ENCODE results near the gene FRY.
"Not testable (repeated sequence)": the region's sequence is repeated elsewhere in the genome, so short reads cannot be mapped to it uniquely, and the experiment has no call there.

The FRY gene

GRCh38 chr13:32041429-32041828 is 9.9 kb downstream of the FRY start:
- no peak for DNase-seq

DNA sequence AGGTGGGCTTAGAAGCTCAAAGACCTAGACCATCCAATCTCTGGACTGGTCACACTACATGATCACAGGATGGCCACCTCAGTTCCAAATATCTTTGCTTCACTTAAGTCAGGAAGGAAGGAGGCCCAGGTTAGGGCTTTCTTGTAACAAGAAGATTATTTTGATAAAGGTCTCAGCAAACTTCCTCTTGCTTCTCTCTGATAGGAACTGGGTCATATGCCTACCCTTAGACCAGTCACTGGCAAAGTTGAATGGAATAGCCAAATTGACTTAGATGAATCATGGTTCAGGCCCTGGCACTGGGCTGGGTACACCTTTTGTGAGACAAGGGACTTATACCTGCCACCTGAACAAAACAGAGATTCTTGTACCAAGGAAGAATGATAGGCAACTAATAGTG is 11.0 kb downstream of the FRY start:
- DNase-seq, result no peak

DNA sequence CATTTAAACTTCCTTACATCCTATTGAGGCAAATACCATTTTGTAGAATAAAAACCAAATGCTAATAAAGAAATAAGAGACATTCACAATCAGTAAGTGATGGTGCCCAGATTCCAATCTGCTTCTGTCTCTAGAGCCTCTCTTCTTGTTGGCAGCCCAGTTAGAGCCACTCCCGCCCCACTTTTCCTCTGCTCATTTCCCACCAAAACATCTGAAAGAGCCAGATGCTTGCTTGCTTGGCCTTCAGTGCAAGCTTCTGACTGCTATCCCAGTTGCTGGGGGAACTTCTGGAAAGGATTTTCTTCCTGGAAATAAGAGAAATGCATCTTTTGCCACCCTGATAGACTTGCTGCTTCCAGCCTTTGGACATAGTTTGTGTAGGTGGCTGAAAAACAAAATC is 12.9 kb downstream of the FRY start:
- no peak for DNase-seq

DNA sequence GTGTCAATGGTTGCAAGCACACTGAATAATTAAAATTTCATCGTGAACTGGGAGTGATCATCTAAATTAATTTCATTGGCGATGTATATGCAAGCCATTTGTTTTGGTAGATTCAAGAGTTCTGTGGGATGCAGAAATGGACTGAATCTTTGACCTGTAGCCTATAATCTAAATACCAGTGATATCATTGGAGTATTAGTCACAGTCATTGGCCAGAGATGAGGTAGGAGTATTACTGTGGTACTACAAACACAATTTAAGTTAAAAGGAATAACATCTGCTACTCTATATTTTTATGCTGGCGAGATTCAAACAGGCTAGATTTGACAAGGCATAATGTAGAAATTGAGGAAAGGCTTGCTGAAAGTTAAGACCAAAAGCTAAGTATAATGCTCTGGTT is 14.0 kb downstream of the FRY start:
- no peak for DNase-seq

DNA sequence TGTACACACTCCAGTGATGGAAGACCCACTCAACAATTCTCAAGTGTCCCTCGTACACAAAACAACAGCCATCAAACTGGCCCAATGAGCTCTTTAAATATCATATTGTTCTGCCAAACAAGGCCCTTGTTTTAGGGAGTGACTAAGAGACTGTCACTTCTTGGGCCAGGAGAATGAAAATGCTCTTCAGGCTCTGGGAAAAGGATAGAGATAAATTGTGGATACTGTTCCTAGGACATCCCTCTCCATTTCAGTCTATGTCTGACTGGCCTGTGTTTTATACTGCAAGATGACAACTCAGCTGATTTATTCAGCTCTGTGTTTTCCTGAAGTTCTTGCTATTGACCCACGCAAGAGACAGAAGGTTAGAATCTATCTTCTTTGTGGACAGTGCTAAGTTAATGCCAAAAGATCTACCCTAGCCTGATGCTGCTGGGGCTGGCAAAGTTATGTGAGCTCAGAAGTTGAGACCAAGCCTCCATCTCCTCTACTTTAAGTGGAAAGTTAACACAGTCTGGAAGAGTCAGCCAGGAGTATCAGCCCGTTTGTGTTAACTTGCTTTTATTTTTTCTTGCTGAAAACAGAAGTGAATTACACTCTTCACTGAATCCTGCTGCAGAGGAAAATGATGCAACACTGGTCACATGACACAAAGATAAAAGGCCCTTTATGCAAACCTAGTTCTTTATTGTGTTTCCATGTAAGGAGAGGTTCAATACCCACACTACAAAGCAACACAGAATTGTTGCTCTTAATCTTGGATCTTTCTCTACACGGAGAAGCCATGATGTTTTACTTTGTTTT is 14.6 kb downstream of the FRY start:
- DNase-seq, result no peak

GRCh38 chr13:32047088-32047487 is 15.5 kb downstream of the FRY start:
- no peak for DNase-seq

DNA sequence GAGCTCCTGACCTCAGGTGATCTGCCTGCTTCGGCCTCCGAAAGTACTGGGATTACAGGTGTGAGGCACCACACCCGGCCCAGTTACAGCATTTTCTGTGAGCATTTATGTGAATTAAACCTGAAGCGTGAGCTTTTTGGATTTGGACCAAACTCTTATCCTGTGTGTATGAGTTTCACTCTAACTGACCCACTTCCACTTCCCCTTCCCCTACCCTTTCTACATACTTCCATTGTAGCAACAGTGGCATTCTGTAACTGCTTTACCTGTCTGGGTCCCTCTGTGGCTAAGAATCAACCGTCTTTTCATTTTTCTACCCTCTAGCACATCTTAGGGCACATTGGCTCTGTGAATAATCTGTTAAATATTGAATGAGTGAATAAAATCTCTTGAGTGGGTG is 16.2 kb downstream of the FRY start:
- no peak for DNase-seq

GRCh38 chr13:32048816-32049215 is 17.2 kb downstream of the FRY start:
- no peak for DNase-seq

DNA sequence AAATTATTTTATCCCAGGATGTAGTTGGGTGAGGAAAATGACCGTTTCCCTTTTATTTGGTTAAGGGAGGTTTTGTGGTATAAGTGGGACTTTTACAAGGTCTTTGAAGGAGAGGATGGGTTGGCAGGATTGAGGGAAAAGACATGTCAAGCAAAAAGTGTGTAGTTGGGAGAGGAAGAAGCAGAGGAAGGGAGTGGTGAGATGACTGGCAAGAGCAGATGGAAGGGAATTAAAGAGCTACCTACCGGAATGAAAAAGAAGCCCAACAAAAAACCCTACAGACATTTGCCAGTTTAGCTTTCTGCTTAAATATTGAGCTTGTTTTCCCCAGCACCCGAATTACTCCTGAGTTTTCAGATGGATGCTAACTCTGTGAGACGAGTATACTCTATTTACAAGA is 19.6 kb downstream of the FRY start:
- no peak for DNase-seq

DNA sequence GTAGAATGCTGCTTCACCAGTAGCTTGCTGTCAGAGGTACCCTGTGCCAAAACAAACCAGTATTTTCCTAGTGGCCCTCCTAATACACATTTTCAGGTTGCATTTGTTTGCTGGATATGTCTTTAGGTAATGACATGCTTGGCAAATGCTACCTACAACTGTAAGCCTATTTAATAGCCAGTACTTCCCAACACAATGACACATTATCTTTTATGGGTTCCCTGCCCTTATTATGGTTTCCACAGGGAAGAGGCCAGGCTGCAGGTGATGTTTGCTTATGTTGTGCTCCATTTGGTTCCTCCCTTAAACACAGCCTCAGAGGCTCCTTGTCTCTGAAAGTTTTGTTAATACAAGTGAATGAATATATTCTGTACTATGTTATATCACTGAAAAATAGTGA is 24.7 kb downstream of the FRY start:
- no peak for DNase-seq

DNA sequence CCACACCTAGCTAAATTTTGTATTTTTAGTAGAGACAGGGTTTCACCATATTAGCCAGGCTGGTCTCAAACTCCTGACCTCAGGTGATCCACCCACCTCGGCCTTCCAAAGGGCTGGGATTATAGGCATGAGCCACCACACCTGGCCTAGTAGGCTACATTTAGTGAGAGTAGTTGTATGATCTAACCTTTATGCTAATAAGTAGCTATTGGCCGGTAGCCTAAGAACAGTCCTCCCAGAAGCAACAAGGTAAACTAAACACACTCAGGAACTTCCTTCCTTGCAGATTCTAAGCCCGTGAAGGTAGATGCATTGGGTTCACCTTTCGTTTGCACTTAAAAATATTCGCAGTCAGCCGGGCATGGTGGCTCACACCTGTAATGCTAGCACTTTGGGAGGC is 25.8 kb downstream of the FRY start:
- DNase-seq, result not testable (repeated sequence)

DNA sequence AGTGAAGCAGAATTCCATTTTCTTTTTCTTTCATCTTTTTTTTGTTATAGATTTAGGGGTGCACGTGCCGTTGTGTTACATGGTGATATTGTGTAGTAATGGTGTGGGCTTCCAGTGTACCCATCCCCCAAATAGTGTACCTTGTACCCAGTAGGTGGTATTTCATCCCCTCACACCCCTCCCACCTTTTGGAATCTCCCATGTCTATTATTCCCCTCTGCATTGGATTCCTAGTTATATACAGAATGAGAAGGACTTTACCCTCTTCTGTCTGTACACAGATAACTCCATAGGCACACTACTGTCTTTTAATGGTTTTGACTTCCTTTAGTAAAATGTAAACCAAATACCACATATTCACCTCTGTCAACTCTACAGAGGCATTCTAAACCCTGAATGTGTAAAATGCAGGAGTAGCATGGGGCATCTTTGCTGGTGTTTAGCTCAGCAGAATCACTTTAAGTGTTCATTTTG is 28.0 kb downstream of the FRY start:
- no peak for DNase-seq

- DNase-seq, result no peak
Measured at GRCh38 chr13:32060401-32060878, 28.9 kb downstream of the FRY start.

DNA sequence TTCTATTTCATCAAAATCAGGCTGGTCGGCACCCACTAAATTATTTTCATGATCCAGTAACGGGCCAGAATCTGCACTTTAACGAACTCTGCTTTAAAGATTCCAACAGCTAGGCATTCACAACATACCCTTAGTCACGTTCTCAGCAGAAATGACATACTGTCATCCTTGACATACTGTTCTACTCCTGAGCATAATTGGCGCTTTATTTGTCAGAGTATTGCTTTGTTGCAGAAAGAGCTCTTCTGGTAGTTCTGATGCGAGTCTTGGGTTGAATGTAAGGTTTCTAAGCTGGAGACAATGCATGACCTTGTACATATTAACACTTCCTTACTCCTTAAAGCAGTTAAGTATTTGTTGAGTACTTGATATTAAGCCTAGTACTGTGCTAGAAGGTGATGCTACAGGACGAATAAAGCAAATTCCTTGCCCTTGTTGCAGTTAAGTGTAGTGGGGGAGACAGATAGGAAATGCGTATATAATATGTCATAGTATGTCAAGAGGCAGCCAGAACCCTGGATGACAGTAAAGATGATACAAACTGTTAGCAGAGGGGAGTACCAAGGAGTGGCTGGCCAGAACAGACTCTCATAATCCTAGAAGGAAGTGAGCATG is 32.2 kb downstream of the FRY start:
- DNase-seq, result no peak

DNA sequence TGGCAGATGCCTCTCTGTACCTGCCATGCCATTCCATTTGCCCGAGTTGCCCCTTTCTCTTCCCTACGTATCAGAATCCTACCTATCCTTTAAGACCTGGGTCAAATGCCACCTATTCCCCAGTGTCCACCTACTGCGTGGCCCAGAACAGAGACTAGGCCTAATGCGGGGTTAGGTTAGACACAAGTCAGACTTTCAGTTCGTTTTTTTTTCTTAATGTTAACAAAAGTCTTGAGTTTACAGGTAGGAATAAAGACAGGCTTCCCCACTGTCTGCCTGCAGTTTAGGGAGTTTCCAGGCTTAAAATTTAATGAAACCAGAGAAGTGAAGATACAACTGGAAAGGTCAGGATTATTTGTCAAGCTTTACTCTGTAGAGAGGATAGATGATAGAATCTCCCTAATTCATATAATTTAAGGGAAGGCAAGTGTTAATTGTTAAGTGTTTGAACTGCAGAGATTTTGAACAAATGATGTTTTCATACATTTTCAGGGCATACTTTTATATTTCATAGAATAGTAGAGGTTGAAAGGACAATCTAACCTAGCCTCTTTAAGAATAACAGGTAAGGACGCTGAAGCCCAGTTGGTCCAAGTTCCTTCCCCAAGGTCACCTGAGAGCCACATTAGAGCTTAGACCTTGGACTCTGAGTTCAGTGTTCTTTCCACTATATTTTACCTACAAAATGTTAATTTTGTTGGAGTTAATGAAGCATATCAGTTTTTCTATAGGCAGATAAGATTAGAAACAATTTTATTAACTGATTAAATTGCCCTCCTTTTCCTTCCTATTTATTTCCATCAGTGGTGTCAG is 35.8 kb downstream of the FRY start:
- DNase-seq, result no peak

DNA sequence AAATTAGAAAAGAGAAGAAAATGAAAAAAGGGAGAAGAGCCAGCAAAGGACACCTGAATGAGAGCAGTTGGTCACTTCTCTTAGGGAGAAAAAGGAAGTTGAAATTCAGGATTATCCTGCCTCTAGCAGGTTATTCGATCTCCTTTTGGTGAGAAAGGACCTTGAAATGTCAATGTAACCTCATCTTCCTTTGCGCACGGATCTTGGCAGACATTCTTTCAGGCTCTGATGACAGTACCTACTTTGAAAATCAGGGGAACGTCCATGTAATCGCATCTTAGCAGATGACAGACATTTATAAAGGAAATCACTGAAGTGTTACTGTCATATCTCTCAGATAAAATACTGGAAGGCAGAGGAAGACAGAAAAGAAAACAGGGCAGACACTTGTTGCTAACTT is 36.7 kb downstream of the FRY start:
- DNase-seq, result no peak

DNA sequence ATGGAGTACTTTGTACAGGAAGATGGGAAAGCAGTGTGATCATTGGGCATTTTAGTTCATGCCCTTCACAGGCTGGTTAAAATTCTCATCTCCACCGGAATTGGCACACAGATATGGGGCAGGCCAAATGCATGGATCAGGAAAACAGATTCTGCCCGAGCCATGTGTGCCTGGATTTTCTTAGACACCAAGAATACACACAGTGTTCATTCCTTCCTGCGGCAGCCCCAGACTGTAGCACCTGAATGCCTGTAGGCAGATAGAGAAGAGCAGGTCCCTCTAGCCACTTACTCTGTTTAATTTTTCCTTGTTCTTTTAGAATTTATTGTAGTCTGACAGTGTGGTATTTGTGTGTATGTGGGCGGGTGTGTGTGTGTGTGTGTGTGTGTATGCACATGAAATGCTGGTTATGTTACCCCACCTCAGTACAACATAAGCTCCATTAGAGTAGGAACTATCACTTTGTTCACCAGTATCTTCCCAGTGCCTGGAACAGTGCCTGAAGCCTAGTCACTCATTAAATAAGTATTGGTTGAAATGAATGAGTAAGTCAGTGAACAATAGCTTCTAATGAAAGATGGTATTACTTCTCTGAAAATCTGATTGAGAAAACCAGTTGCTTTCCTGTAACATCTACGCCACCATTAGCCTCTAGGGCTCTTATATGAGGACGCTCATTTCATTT is 41.7 kb downstream of the FRY start:
- DNase-seq, result no peak

DNA sequence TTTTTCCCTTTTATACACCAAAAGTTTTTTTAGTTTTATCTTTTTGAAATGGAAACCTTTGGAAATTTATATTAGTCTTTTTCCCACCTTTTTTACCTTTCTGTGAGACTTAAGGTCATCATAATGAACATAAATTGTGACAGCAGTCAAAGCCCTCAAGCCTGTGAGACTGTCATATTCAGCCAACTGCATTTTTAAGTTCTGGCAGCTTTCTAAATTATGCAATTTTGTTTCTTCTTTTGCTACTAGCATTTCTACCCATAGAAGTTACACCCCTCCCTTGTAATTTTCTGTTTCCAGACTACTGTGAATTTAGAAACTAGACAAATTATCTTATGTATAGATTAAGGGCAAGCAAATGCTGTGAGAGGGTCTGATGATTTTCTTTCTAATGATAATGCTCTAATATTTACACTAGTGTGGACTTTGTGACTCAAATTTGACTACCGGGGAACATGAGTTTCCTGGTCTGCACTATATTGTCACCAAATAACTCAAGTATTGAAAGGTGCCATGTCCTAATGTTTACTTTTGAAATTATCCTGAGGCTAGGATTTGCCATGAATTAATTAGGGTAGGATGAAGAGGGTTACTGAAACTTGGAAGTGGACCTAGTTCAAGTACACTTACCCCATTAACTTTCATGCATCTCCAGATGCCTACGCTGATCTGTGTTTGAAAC is 43.7 kb downstream of the FRY start:
- no peak for DNase-seq

- no peak for DNase-seq
Measured at GRCh38 chr13:32079587-32079986, 48.0 kb downstream of the FRY start.

DNA sequence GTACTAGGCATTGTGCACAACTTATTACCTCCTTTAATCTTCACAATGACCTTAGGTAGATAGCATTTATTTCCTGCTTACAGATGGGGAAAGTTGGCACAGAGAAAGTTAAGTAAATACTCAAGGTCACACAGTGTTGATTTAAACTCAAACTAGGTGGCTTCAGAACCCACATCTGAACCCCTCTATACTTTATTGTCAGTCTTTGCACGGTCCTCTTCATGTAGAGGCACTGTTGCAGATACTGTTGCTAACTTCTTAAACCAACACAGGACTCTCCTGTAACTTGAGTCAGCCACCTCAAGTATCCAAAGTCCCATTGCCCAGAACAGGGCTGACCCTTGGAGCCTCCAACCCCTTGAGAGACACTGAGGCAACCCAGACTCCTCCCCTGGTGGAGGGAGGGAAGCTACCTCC is 48.8 kb downstream of the FRY start:
- DNase-seq, result no peak

GRCh38 chr13:32081591-32081990 is 50.0 kb downstream of the FRY start:
- DNase-seq, result no peak

DNA sequence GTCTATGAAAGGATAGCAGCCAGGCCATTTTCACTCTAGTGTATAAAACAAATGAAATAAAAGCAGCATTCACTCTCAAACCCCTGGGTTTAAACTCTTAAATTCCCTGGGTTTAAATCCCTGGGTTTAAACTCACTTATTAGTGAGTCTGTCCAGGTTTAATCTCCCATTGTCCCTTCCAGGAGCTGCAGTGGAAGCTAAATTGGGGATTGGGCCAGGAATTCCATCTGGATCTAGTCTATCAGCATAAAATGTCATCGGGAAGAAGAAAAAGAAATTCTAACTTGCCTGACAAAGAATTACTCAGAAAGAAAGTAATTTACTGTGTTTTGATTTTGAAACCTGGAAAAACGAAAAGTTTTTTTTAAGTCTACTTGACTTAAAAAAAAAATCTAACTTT is 54.8 kb downstream of the FRY start:
- no peak for DNase-seq
